UCSD-AML1 (cell line): ENCODE data around the gene IL1RL2.
A peak's percentile ranks its signal among the peaks of the same experiment; 100 is the strongest.

Experiments
- DNase-seq: peaks from one replicate; lab custom pipeline; 2025; ENCODE audit not compliant: unreplicated experiment; lab: John Stamatoyannopoulos, UW

The IL1RL2 gene

DNA sequence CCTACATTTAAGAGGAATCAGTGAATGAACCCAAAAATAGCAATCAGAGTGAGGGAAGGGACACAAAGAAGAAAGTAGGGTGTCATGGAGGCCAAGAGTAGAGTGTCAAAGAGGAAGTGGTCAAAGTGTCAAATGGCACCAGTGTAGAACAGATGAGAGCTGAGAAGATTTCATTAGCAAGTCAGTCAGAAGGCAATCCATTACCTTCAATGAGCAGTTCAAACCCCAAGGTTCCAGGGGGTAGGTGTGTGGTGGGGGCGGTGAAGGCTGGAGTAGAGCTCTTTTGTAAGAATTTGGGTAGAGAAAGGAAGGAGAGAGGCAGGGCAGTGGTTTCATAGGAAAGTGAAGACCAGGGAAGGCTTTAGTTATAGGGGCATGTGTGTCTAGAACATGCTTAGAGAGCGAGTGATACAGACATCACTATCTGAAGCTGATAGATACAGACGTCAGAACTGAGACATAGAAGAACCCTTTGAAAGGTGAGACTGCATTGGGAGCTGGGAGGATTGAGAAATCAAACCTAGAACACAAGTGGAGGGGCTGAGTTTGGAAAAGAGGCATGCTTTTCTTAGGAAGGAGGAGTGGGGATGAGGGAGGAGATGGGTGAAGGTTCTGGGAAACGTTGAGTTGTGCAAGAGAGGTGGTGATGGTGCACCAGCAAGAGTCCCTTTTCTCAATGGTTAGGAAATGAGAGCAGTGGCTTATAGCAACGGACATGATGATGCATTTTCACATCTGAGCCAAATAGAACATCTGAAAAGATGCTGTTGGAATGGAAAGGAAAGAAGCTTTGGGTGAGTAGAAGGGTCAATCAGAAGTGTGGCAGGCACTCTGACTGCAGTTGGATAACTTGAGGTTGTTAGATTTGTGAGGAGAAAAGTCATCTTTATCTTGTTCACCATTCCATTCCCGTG is 75.7 kb downstream of the IL1RL2 start:
- DNase-seq, result no peak

- DNase-seq, result no peak
Measured at GRCh38 chr2:102264952-102265351, 78.1 kb downstream of the IL1RL2 start.

- DNase-seq, result no peak
Measured at GRCh38 chr2:102266204-102266603, 79.4 kb downstream of the IL1RL2 start.

DNA sequence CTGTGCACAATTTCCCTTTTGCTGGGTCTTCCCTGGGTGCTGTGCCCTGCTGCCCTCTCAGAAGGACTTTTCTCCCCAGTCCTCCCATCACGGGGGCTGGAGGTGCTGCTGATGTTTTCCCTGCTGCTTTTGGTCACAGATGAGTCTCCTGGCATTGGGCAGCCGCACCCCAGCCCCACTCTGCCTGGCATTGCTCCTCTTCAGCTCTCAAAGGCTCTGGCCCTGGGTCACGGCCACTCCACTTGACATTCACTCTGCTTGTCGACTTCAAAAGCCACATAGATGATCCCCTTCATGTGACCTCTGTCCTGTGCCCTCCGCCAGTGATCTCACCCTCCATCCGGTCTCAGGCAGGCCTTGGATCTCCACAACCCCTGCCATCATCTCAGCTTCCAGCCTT is 81.0 kb downstream of the IL1RL2 start:
- no peak for DNase-seq

GRCh38 chr2:102268510-102269199 is 81.8 kb downstream of the IL1RL2 start:
- no peak for DNase-seq

DNA sequence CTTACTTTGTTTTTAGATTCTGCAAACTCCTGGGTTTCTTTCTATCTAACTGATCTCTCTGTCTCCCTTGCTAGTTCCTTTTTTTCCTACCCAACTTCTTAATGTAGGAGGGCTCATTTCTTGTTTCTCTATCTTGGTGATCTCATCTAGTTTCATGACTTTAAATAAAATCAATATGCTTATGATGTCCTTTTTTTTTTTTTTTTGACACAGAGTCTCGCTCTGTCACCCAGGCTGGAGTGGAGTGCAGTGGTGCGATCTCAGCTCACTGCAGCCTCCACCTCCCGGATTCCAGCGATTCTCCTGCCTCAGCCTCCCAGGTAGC is 82.3 kb downstream of the IL1RL2 start:
- DNase-seq, result no peak

DNA sequence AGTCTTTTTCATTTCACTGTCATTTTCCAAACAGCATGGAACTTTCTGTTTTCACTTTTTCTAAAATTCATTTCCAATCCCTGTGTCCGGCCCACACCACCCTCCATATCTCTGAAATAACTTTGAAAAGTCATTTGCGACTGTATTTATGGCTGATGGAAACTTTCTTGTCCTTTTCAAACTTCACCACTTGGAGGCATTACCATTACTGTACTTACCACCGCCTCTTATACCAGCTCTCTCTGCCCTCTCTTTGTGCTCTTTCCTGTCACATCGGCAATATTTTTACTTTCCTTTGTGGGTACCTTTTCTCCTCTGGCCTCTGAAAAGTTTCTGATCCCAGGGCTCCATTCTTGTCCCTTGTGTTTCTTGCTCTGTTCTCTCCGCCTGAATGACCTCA is 85.0 kb downstream of the IL1RL2 start:
- no peak for DNase-seq

- no peak for DNase-seq
Measured at GRCh38 chr2:102273619-102274211, 86.9 kb downstream of the IL1RL2 start.

DNA sequence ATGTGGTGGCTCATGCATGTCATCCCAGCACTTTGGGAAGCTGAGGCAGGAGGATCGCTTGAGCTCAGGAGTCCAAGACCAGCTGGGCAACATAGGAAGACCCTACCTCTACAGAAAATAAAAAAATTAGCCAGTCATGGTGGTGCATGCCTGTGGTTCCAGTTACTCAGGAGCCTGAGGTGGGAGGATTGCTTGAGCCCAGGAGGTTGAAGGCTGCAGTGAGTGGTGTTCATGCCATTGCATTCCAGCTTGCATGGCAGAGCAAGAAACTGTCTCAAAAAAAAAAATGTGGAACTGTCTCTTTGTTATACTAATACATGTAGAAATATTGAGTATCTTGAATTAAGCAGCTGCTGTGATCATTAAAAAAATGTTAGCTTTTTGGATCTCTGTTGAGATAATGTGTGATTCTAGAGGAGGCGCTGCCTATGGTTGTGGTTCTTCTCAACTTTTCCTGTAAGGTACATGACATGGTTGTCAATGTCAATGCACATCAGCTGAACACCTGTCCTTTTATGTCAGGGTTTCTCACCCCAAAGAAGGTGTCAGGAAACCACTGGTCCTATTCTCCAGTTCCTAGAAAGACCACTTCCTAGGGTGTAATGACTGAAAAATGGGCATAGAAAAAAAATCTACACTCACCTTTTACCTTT is 89.9 kb downstream of the IL1RL2 start:
- no peak for DNase-seq

DNA sequence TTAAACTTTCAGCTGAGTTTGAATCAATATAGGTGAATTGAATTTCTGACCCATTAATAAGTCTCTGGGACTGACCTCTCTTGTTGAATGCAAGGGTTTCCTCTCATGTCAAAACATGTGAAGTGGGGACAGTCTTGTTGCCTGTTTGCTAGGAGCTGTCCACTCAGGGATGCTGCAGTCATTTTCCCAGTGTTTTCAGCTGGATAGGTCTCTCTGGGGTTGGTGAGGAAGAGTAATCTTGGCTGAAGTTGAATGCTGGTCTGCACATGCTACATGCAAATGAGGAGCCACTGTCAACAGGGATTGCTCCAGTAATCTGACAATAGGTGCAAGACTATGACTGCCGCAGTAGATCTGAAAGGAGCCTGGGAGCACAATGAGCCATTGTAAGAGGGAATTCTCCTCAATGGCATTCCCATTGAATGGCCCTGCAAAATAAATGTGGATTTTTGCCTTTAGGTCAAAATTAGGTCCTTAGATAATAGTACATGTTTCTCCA is 90.4 kb downstream of the IL1RL2 start:
- no peak for DNase-seq

DNA sequence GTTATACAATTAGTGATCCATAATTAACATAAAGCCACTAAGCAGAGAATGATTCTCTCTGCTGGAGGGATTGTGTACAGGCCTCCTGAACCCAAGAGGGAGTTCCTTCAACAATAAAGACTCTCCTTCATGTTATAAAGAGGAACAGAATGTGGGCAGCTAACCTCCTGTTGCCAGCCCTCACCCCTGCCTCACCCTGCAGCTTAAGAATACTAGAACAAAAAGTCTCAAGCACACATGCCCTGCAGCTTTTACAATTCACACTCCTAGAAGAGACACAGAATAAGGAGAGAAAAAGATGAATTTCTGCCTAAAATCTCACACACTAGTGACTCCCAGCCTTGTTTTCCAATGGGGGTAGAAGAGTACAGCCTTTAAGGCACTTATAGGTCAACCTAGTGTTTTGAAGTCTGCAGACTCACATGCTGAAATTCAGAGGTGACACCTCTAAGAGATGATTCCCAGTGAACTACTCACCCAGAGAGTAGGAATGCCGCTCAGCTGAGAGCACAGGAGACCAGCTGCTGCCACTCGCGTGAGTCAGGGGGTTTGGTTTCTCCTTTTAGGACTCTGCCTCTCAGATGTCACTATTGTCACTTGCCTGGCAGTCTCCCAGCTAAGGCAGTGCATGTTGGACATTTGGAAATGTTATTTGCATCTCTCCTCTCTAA is 92.0 kb downstream of the IL1RL2 start:
- no peak for DNase-seq

GRCh38 chr2:102279391-102279735 is 92.5 kb downstream of the IL1RL2 start:
- no peak for DNase-seq

DNA sequence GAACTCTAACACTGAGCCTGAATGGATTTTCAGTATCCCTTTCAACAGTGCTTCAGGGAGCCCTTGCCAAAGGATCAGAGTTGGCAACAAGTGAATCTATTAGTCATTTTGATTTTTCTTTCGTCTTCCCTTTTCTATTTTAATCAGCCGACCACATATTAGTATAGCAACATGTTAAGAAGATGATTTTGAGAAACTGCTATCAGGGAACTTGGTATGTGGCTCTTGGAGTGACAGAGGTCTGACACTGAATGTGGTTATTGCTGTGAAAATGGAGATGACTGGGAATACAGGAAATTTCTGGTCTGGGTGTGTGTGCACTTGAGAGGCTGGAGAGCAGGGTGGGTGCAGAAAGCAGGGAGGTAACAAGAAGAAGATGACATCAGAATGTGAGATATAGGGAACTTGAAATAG is 95.9 kb downstream of the IL1RL2 start:
- DNase-seq, result peak; percentile 25

GRCh38 chr2:102283996-102284395 is 97.2 kb downstream of the IL1RL2 start:
- no peak for DNase-seq

DNA sequence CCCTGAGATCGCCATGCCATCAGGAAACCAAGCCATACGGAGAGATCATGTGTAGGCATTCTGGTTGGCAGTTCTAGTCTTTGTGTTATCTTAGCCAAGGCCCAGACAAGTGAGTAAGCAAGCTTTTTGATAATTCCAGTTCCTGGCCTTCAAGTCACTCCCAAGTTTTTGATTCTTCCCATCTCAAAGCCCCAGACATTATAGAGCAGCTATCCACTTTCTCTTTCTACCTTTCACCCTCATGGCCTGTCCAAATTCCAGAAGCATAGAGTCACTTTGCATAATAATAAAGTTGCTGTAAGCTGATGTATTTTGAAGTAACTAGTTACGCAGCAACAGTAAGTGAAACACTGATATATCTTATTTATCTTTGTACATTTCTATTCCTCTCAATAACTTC is 97.8 kb downstream of the IL1RL2 start:
- no peak for DNase-seq

DNA sequence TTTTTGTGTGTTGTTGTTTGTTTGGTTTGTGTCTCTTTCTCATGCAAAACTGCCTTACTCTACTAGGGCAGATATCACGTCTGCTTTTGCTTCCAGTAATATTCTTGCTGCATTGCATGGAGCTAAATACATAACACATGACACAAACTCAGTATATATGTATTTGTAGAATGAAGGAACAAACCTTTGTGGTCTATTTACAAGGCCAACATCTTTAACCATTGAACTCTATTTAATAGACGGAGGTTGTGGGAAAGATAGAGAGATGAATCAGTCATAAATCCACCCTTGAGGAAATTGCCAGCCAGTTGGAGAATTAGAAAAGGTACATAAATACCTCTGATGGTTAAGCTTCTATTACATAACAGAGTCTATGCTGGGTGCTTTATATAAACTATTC is 98.5 kb downstream of the IL1RL2 start:
- no peak for DNase-seq

- DNase-seq, result no peak
Measured at GRCh38 chr2:102286041-102286440, 99.2 kb downstream of the IL1RL2 start.

DNA sequence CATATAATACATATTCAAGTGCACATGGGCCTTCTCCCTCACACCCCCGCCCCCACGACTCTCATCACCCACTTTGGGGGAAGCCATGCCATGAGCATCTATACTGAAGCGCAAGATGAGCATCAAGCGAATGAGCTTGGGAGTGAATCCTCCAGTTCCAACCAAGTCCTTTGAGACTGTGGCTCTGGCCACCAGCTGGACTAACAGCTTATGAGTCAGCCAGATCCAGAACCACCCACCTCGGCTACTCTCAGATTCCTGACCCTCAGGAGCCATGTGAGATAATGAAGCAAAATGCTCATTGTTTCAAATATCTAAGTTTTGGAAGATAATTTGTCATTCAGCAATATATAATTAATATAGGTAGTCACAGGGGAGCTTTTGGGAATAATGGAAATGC is 102.3 kb downstream of the IL1RL2 start:
- no peak for DNase-seq
